NK-92 treated with Interleukin-12 subunit alpha and Interleukin-12 subunit beta, amount 100 ng/mL, for 24 hours (cell line): Measurements from ENCODE around the gene JAKMIP2.
"Not testable (repeated sequence)": the region's sequence is repeated elsewhere in the genome, so short reads cannot be mapped to it uniquely, and the experiment has no call there.

Experiments
- DNase-seq: peaks from one replicate; lab custom pipeline; 2025; lab: John Stamatoyannopoulos, UW

Gene JAKMIP2

GRCh38 chr5:147555176-147555575, 227.4 kb downstream of the JAKMIP2 start:
- DNase-seq: no peak

- DNase-seq: no peak
Measured at GRCh38 chr5:147554261-147554817, 228.2 kb downstream of the JAKMIP2 start.

GRCh38 chr5:147553817-147554216, 228.7 kb downstream of the JAKMIP2 start:
- DNase-seq: not testable (repeated sequence)

GRCh38 chr5:147552897-147553296, 229.6 kb downstream of the JAKMIP2 start:
- DNase-seq: no peak

GRCh38 chr5:147551677-147552076, 230.9 kb downstream of the JAKMIP2 start:
- no peak for DNase-seq

- no peak for DNase-seq
Measured at GRCh38 chr5:147547730-147548129, 234.8 kb downstream of the JAKMIP2 start.

GRCh38 chr5:147544556-147544955, 238.0 kb downstream of the JAKMIP2 start:
- no peak for DNase-seq

- no peak for DNase-seq
Measured at GRCh38 chr5:147539053-147539452, 243.5 kb downstream of the JAKMIP2 start.

GRCh38 chr5:147538236-147538635, 244.3 kb downstream of the JAKMIP2 start:
- no peak for DNase-seq
